H9 (cell line): Measurements from ENCODE around the gene UBE2N. TPM values are rescaled to one million over a fixed set of nuclear protein-coding genes. Genes with fewer than 3 reads are reported as not detected.

Experiments
- DNase-seq: peaks from one replicate; pipeline ENCODE4 v3.0.0-alpha.2; 2017
- H2AFZ ChIP-seq: one replicate; pipeline ENCODE4 v1.6.1; 2013; ENCODE audit warnings: mild to moderate bottlenecking, low read length, control low read depth, moderate library complexity
- H2AK5ac ChIP-seq: 2 replicates; pipeline ENCODE4 v1.6.1; 2013; ENCODE audit warnings: low read length, control low read depth, mixed read lengths; ENCODE audit not compliant: insufficient read length
- H2BK120ac ChIP-seq: one replicate; pipeline ENCODE4 v1.6.1; 2013; ENCODE audit warnings: low read depth, mild to moderate bottlenecking, low read length, control low read depth, inconsistent platforms; ENCODE audit not compliant: poor library complexity, severe bottlenecking
- H2BK12ac ChIP-seq: 2 replicates; pipeline ENCODE4 v1.6.1; 2013; ENCODE audit warnings: low read length, control low read depth, mixed read lengths, low read depth; ENCODE audit not compliant: insufficient read length
- H2BK15ac ChIP-seq: 2 replicates; pipeline ENCODE4 v1.6.1; 2013; ENCODE audit warnings: low read depth, low read length, control low read depth
- H2BK20ac ChIP-seq: one replicate; pipeline ENCODE4 v1.6.1; 2013; ENCODE audit warnings: low read depth, mild to moderate bottlenecking, low read length, control low read depth, inconsistent platforms; ENCODE audit not compliant: poor library complexity, severe bottlenecking
- H2BK5ac ChIP-seq: 2 replicates; pipeline ENCODE4 v1.6.1; 2013; ENCODE audit warnings: low read length, control low read depth, mixed read lengths; ENCODE audit not compliant: insufficient read length
- H3K14ac ChIP-seq: 2 replicates; pipeline ENCODE4 v1.6.1; 2013; ENCODE audit warnings: low read length, control low read depth; ENCODE audit not compliant: insufficient read depth
- H3K18ac ChIP-seq: 2 replicates; pipeline ENCODE4 v1.6.1; 2013; ENCODE audit warnings: low read depth, mild to moderate bottlenecking, mixed read lengths, low read length, control low read depth; ENCODE audit not compliant: insufficient read length
- H3K23ac ChIP-seq: 2 replicates; pipeline ENCODE4 v1.6.1; 2013; ENCODE audit warnings: low read length, control low read depth, mixed read lengths, low read depth; ENCODE audit not compliant: insufficient read length
- H3K23me2 ChIP-seq: 2 replicates; pipeline ENCODE4 v1.6.1; 2013; ENCODE audit warnings: low read depth, mild to moderate bottlenecking, mixed read lengths, low read length, control low read depth; ENCODE audit not compliant: insufficient read length, poor library complexity, severe bottlenecking
- H3K27ac ChIP-seq: 2 replicates; pipeline ENCODE4 v1.5.1; 2013; ENCODE audit warnings: low read length, control low read depth, mixed read lengths, low read depth; ENCODE audit not compliant: insufficient read length
- H3K27me3 ChIP-seq: 2 replicates; pipeline ENCODE4 v1.6.1; 2013; ENCODE audit warnings: low read length, control low read depth, inconsistent platforms; ENCODE audit not compliant: insufficient read depth
- H3K4ac ChIP-seq: 2 replicates; pipeline ENCODE4 v1.6.1; 2013; ENCODE audit warnings: low read depth, mild to moderate bottlenecking, control low read depth, inconsistent platforms, low read length, moderate library complexity
- H3K4me1 ChIP-seq: 2 replicates; pipeline ENCODE4 v1.6.1; 2013; ENCODE audit warnings: low read length, control low read depth, inconsistent platforms; ENCODE audit not compliant: insufficient read depth
- H3K4me2 ChIP-seq: 2 replicates; pipeline ENCODE4 v1.6.1; 2013; ENCODE audit warnings: low read length, control low read depth, mixed read lengths; ENCODE audit not compliant: insufficient read length, insufficient read depth
- H3K56ac ChIP-seq: 2 replicates; pipeline ENCODE4 v1.6.1; 2013; ENCODE audit warnings: low read depth, mild to moderate bottlenecking, mixed read lengths, low read length, control low read depth; ENCODE audit not compliant: insufficient read length
- H3K79me1 ChIP-seq: 2 replicates; pipeline ENCODE4 v1.6.1; 2013; ENCODE audit warnings: low read depth, mild to moderate bottlenecking, moderate library complexity, low read length, control low read depth, inconsistent platforms; ENCODE audit not compliant: insufficient read depth, poor library complexity, severe bottlenecking
- H3K79me2 ChIP-seq: 2 replicates; pipeline ENCODE4 v1.6.1; 2013; ENCODE audit warnings: low read length, control low read depth, inconsistent platforms; ENCODE audit not compliant: insufficient read depth
- H3K9ac ChIP-seq: 2 replicates; pipeline ENCODE4 v1.6.1; 2013; ENCODE audit warnings: low read length, control low read depth, mixed read lengths; ENCODE audit not compliant: insufficient read length; ENCODE audit errors: extremely low read depth
- H3K9me3 ChIP-seq: one replicate; pipeline ENCODE4 v1.6.1; 2013; ENCODE audit warnings: low read depth, low read length, inconsistent platforms; ENCODE audit not compliant: control insufficient read depth
- H3T11ph ChIP-seq: one replicate; pipeline ENCODE4 v1.6.1; 2013; ENCODE audit warnings: mild to moderate bottlenecking, low read length, control low read depth, inconsistent platforms
- H4K20me1 ChIP-seq: one replicate; pipeline ENCODE4 v1.6.1; 2013; ENCODE audit not compliant: control insufficient read depth, insufficient read length, insufficient read depth
- H4K5ac ChIP-seq: 2 replicates; pipeline ENCODE4 v1.6.1; 2013; ENCODE audit warnings: low read depth, mild to moderate bottlenecking, mixed read lengths, low read length, control low read depth; ENCODE audit not compliant: insufficient read length
- H4K8ac ChIP-seq: replicated peaks from 2 replicates; pipeline ENCODE4 v1.6.1; 2013; ENCODE audit warnings: low read length, control low read depth, mixed read lengths, low read depth; ENCODE audit not compliant: insufficient read length
- H4K91ac ChIP-seq: 2 replicates; pipeline ENCODE4 v1.6.1; 2013; ENCODE audit warnings: low read depth, mild to moderate bottlenecking, moderate library complexity, mixed read lengths, low read length, control low read depth; ENCODE audit not compliant: insufficient read length
- H3K27ac Mint-ChIP-seq, 3 experiments: 2 replicates in 2 of 3; 3 replicates in 1 of 3; pipeline ENCODE4 v1.8.0; 2020 to 2021; ENCODE audit warnings: mixed read lengths in 3 of 3, mild to moderate bottlenecking in 1 of 3, moderate library complexity in 1 of 3
- H3K27me3 Mint-ChIP-seq: 2 replicates; pipeline ENCODE4 v1.8.0; 2021; ENCODE audit warnings: low read depth, mild to moderate bottlenecking, moderate library complexity, mixed read lengths
- H3K36me3 Mint-ChIP-seq, 3 experiments: 2 replicates in 2 of 3; 3 replicates in 1 of 3; pipeline ENCODE4 v1.8.0; 2020 to 2021; ENCODE audit warnings: low read depth in 3 of 3, mixed read lengths in 3 of 3; ENCODE audit not compliant: insufficient read depth in 1 of 3
- H3K4me1 Mint-ChIP-seq, 2 experiments: 2 replicates each; pipeline ENCODE4 v1.8.0; 2020; ENCODE audit warnings: mixed read lengths in 2 of 2
- H3K4me3 Mint-ChIP-seq, 2 experiments: 2 replicates in 1 of 2; 3 replicates in 1 of 2; pipeline ENCODE4 v1.8.0; 2020 to 2021; ENCODE audit warnings: mild to moderate bottlenecking in 2 of 2, mixed read lengths in 2 of 2, moderate library complexity in 1 of 2
- H3K9me3 Mint-ChIP-seq, 2 experiments: 2 replicates in 1 of 2; 3 replicates in 1 of 2; pipeline ENCODE4 v1.8.0; 2020; ENCODE audit warnings: mild to moderate bottlenecking in 2 of 2, mixed read lengths in 2 of 2, moderate library complexity in 1 of 2
- CTCF ChIP-seq: fragments of 200-600 bp; sonication (generic); conservative IDR thresholded peaks from 3 replicates; pipeline ENCODE4 v1.8.0; 2021; ENCODE audit warnings: antibody characterized with exemption, mild to moderate bottlenecking
- WGBS: extraction: QIAGEN DNeasy Blood & Tissue Kit; methylation state at CpG from one replicate; pipeline ENCODE4 v1.1.7; 2013; ENCODE audit warnings: missing lambda C conversion rate, low lambda C conversion rate, mixed read lengths; ENCODE audit not compliant: insufficient read length; ENCODE audit errors: extremely low coverage; 5-methylcytosine and 5-hydroxymethylcytosine counted together
- total RNA-seq: library from RNA; stranded (reverse); gene quantifications from 2 replicates; pipeline ENCODE4 v1.2.1, GENCODE V29; 2021

The UBE2N gene
- total RNA-seq, 1 experiment from 2014 or later: 192 TPM

- Mint-ChIP-seq H3K4me1 (no peaks in the 10 kb centered on the region), H3K4me3 (no peak overlapping the region), H3K9me3 (no peaks in the 10 kb centered on the region), H3K27me3 (no peaks in the 10 kb centered on the region), H3K36me3 (no peaks in the 10 kb centered on the region), H3K27ac (no peak overlapping the region)
- no peaks in the 10 kb centered on the region; the same call in 1 of the 2 replicates for H3K4me1 ChIP-seq
- no peak overlapping the region for H4K91ac ChIP-seq
- WGBS: no CpG with 5 or more reads among the region's 2 CpGs
- H3K4ac ChIP-seq: no peak overlapping the region
- H3K23me2 ChIP-seq: no peaks in the 10 kb centered on the region
- H3K4me2 ChIP-seq: no peak overlapping the region
- H3K18ac ChIP-seq: no peak overlapping the region
- no peak overlapping the region for H2BK12ac ChIP-seq
- no peak overlapping the region for H4K8ac ChIP-seq
- no peak overlapping the region for H3K9ac ChIP-seq
- H3K14ac ChIP-seq: no peak overlapping the region
- H2AFZ ChIP-seq: no peak overlapping the region
- H3K9me3 ChIP-seq: no peaks in the 10 kb centered on the region
- no peaks in the 10 kb centered on the region for H3K79me2 ChIP-seq
- H2BK15ac ChIP-seq: no peak overlapping the region
- H2BK5ac ChIP-seq: no peak overlapping the region
- H2BK20ac ChIP-seq: no peak overlapping the region
- H3K23ac ChIP-seq: no peak overlapping the region
- no peaks in the 10 kb centered on the region for H4K20me1 ChIP-seq
- H3K27me3 ChIP-seq: no peaks in the 10 kb centered on the region
- no peak overlapping the region for H3T11ph ChIP-seq
- H3K79me1 ChIP-seq: no peaks in the 10 kb centered on the region
- no peak overlapping the region for H3K56ac ChIP-seq
- TF ChIP-seq CTCF: no peak
- no peak overlapping the region for H4K5ac ChIP-seq
- H2BK120ac ChIP-seq: no peak overlapping the region
- no peak overlapping the region for H3K27ac ChIP-seq
- no peak overlapping the region for H2AK5ac ChIP-seq
- no peak for DNase-seq
Measured at GRCh38 chr12:93358058-93358457, 83.7 kb downstream of the UBE2N start.
